H9 (cell line): ENCODE results near the gene WDR72. TPM values are rescaled to one million over a fixed set of nuclear protein-coding genes. Genes with fewer than 3 reads are reported as not detected.

Source experiments
- DNase-seq: peaks from one replicate; pipeline ENCODE4 v3.0.0-alpha.2; 2017
- H2AFZ ChIP-seq: one replicate; pipeline ENCODE4 v1.6.1; 2013; ENCODE audit warnings: mild to moderate bottlenecking, low read length, control low read depth, moderate library complexity
- H2AK5ac ChIP-seq: 2 replicates; pipeline ENCODE4 v1.6.1; 2013; ENCODE audit warnings: low read length, control low read depth, mixed read lengths; ENCODE audit not compliant: insufficient read length
- H2BK120ac ChIP-seq: one replicate; pipeline ENCODE4 v1.6.1; 2013; ENCODE audit warnings: low read depth, mild to moderate bottlenecking, low read length, control low read depth, inconsistent platforms; ENCODE audit not compliant: poor library complexity, severe bottlenecking
- H2BK12ac ChIP-seq: 2 replicates; pipeline ENCODE4 v1.6.1; 2013; ENCODE audit warnings: low read length, control low read depth, mixed read lengths, low read depth; ENCODE audit not compliant: insufficient read length
- H2BK15ac ChIP-seq: 2 replicates; pipeline ENCODE4 v1.6.1; 2013; ENCODE audit warnings: low read depth, low read length, control low read depth
- H2BK20ac ChIP-seq: one replicate; pipeline ENCODE4 v1.6.1; 2013; ENCODE audit warnings: low read depth, mild to moderate bottlenecking, low read length, control low read depth, inconsistent platforms; ENCODE audit not compliant: poor library complexity, severe bottlenecking
- H2BK5ac ChIP-seq: 2 replicates; pipeline ENCODE4 v1.6.1; 2013; ENCODE audit warnings: low read length, control low read depth, mixed read lengths; ENCODE audit not compliant: insufficient read length
- H3K14ac ChIP-seq: 2 replicates; pipeline ENCODE4 v1.6.1; 2013; ENCODE audit warnings: low read length, control low read depth; ENCODE audit not compliant: insufficient read depth
- H3K18ac ChIP-seq: 2 replicates; pipeline ENCODE4 v1.6.1; 2013; ENCODE audit warnings: low read depth, mild to moderate bottlenecking, mixed read lengths, low read length, control low read depth; ENCODE audit not compliant: insufficient read length
- H3K23ac ChIP-seq: 2 replicates; pipeline ENCODE4 v1.6.1; 2013; ENCODE audit warnings: low read length, control low read depth, mixed read lengths, low read depth; ENCODE audit not compliant: insufficient read length
- H3K23me2 ChIP-seq: 2 replicates; pipeline ENCODE4 v1.6.1; 2013; ENCODE audit warnings: low read depth, mild to moderate bottlenecking, mixed read lengths, low read length, control low read depth; ENCODE audit not compliant: insufficient read length, poor library complexity, severe bottlenecking
- H3K27ac ChIP-seq: 2 replicates; pipeline ENCODE4 v1.5.1; 2013; ENCODE audit warnings: low read length, control low read depth, mixed read lengths, low read depth; ENCODE audit not compliant: insufficient read length
- H3K27me3 ChIP-seq: 2 replicates; pipeline ENCODE4 v1.6.1; 2013; ENCODE audit warnings: low read length, control low read depth, inconsistent platforms; ENCODE audit not compliant: insufficient read depth
- H3K4ac ChIP-seq: 2 replicates; pipeline ENCODE4 v1.6.1; 2013; ENCODE audit warnings: low read depth, mild to moderate bottlenecking, control low read depth, inconsistent platforms, low read length, moderate library complexity
- H3K4me1 ChIP-seq: 2 replicates; pipeline ENCODE4 v1.6.1; 2013; ENCODE audit warnings: low read length, control low read depth, inconsistent platforms; ENCODE audit not compliant: insufficient read depth
- H3K4me2 ChIP-seq: 2 replicates; pipeline ENCODE4 v1.6.1; 2013; ENCODE audit warnings: low read length, control low read depth, mixed read lengths; ENCODE audit not compliant: insufficient read length, insufficient read depth
- H3K56ac ChIP-seq: 2 replicates; pipeline ENCODE4 v1.6.1; 2013; ENCODE audit warnings: low read depth, mild to moderate bottlenecking, mixed read lengths, low read length, control low read depth; ENCODE audit not compliant: insufficient read length
- H3K79me1 ChIP-seq: 2 replicates; pipeline ENCODE4 v1.6.1; 2013; ENCODE audit warnings: low read depth, mild to moderate bottlenecking, moderate library complexity, low read length, control low read depth, inconsistent platforms; ENCODE audit not compliant: insufficient read depth, poor library complexity, severe bottlenecking
- H3K79me2 ChIP-seq: 2 replicates; pipeline ENCODE4 v1.6.1; 2013; ENCODE audit warnings: low read length, control low read depth, inconsistent platforms; ENCODE audit not compliant: insufficient read depth
- H3K9ac ChIP-seq: 2 replicates; pipeline ENCODE4 v1.6.1; 2013; ENCODE audit warnings: low read length, control low read depth, mixed read lengths; ENCODE audit not compliant: insufficient read length; ENCODE audit errors: extremely low read depth
- H3K9me3 ChIP-seq: one replicate; pipeline ENCODE4 v1.6.1; 2013; ENCODE audit warnings: low read depth, low read length, inconsistent platforms; ENCODE audit not compliant: control insufficient read depth
- H3T11ph ChIP-seq: one replicate; pipeline ENCODE4 v1.6.1; 2013; ENCODE audit warnings: mild to moderate bottlenecking, low read length, control low read depth, inconsistent platforms
- H4K20me1 ChIP-seq: one replicate; pipeline ENCODE4 v1.6.1; 2013; ENCODE audit not compliant: control insufficient read depth, insufficient read length, insufficient read depth
- H4K5ac ChIP-seq: 2 replicates; pipeline ENCODE4 v1.6.1; 2013; ENCODE audit warnings: low read depth, mild to moderate bottlenecking, mixed read lengths, low read length, control low read depth; ENCODE audit not compliant: insufficient read length
- H4K8ac ChIP-seq: replicated peaks from 2 replicates; pipeline ENCODE4 v1.6.1; 2013; ENCODE audit warnings: low read length, control low read depth, mixed read lengths, low read depth; ENCODE audit not compliant: insufficient read length
- H4K91ac ChIP-seq: 2 replicates; pipeline ENCODE4 v1.6.1; 2013; ENCODE audit warnings: low read depth, mild to moderate bottlenecking, moderate library complexity, mixed read lengths, low read length, control low read depth; ENCODE audit not compliant: insufficient read length
- H3K27ac Mint-ChIP-seq, 3 experiments: 2 replicates in 2 of 3; 3 replicates in 1 of 3; pipeline ENCODE4 v1.8.0; 2020 to 2021; ENCODE audit warnings: mixed read lengths in 3 of 3, mild to moderate bottlenecking in 1 of 3, moderate library complexity in 1 of 3
- H3K27me3 Mint-ChIP-seq: 2 replicates; pipeline ENCODE4 v1.8.0; 2021; ENCODE audit warnings: low read depth, mild to moderate bottlenecking, moderate library complexity, mixed read lengths
- H3K36me3 Mint-ChIP-seq, 3 experiments: 2 replicates in 2 of 3; 3 replicates in 1 of 3; pipeline ENCODE4 v1.8.0; 2020 to 2021; ENCODE audit warnings: low read depth in 3 of 3, mixed read lengths in 3 of 3; ENCODE audit not compliant: insufficient read depth in 1 of 3
- H3K4me1 Mint-ChIP-seq, 2 experiments: 2 replicates each; pipeline ENCODE4 v1.8.0; 2020; ENCODE audit warnings: mixed read lengths in 2 of 2
- H3K4me3 Mint-ChIP-seq, 2 experiments: 2 replicates in 1 of 2; 3 replicates in 1 of 2; pipeline ENCODE4 v1.8.0; 2020 to 2021; ENCODE audit warnings: mild to moderate bottlenecking in 2 of 2, mixed read lengths in 2 of 2, moderate library complexity in 1 of 2
- H3K9me3 Mint-ChIP-seq, 2 experiments: 2 replicates in 1 of 2; 3 replicates in 1 of 2; pipeline ENCODE4 v1.8.0; 2020; ENCODE audit warnings: mild to moderate bottlenecking in 2 of 2, mixed read lengths in 2 of 2, moderate library complexity in 1 of 2
- total RNA-seq: library from RNA; stranded (reverse); gene quantifications from 2 replicates; pipeline ENCODE4 v1.2.1, GENCODE V29; 2021
- TF ChIP-seq, protein P1 (sequence below): fragments of 200-600 bp; sonication (generic); conservative IDR thresholded peaks from 3 replicates; pipeline ENCODE4 v1.8.0; 2021; ENCODE audit warnings: antibody characterized with exemption, mild to moderate bottlenecking

The WDR72 gene
- total RNA-seq, 1 experiment from 2014 or later = 2.9 TPM

DNA sequence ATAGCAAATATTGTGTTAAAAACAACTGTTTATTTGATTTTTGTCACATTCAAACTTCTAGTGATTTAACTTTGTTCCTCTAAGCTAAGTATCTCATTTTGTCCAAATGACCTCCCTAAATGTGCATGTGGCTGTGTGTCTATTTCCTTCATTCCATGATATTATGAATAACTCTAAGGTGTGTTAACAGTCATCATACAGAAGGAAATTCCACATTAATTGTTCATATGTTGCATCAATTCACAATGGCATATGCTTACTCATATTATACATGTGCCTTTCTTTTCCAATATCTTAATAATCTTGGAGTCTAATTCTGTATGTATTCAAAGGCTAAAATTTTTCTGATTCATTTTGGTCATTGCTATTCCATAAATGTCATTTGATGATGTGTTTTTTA is 186.4 kb downstream of the WDR72 start:
- H4K8ac ChIP-seq = no peak overlapping the region
- no peak overlapping the region for H3K56ac ChIP-seq
- no peak overlapping the region for H3T11ph ChIP-seq
- H4K91ac ChIP-seq = no peak overlapping the region
- no peaks in the 10 kb centered on the region for H4K20me1 ChIP-seq
- H3K4ac ChIP-seq = no peak overlapping the region
- H2BK20ac ChIP-seq = no peak overlapping the region
- Mint-ChIP-seq H3K36me3 (0 out of 7 replicates have a peak, but pooled peaks cover 0 to 1% (median 0%) of the 10 kb centered on the region in 3 experiments), H3K4me3 (no peak overlapping the region), H3K4me1 (no peaks in the 10 kb centered on the region), H3K27me3 (no peaks in the 10 kb centered on the region; the same call in 1 of the 2 replicates), H3K27ac (no peak overlapping the region), H3K9me3 (no peaks in the 10 kb centered on the region; a peak in 2 of 5 replicates)
- H3K9me3 ChIP-seq = no peaks in the 10 kb centered on the region
- no peak overlapping the region for H3K14ac ChIP-seq
- no peaks in the 10 kb centered on the region for H3K4me1 ChIP-seq
- H2BK15ac ChIP-seq = no peak overlapping the region
- H3K23me2 ChIP-seq = no peaks in the 10 kb centered on the region
- H3K27ac ChIP-seq = no peak overlapping the region
- no peak overlapping the region for H2AK5ac ChIP-seq
- no peaks in the 10 kb centered on the region for H3K27me3 ChIP-seq
- no peaks in the 10 kb centered on the region for H3K79me2 ChIP-seq
- no peak overlapping the region for H2AFZ ChIP-seq
- no peak overlapping the region for H3K18ac ChIP-seq
- DNase-seq = no peak
- no peak overlapping the region for H2BK5ac ChIP-seq
- H3K4me2 ChIP-seq = no peak overlapping the region
- no peak overlapping the region for H3K9ac ChIP-seq
- no peak overlapping the region for H3K23ac ChIP-seq
- TF ChIP-seq, protein P1, sequence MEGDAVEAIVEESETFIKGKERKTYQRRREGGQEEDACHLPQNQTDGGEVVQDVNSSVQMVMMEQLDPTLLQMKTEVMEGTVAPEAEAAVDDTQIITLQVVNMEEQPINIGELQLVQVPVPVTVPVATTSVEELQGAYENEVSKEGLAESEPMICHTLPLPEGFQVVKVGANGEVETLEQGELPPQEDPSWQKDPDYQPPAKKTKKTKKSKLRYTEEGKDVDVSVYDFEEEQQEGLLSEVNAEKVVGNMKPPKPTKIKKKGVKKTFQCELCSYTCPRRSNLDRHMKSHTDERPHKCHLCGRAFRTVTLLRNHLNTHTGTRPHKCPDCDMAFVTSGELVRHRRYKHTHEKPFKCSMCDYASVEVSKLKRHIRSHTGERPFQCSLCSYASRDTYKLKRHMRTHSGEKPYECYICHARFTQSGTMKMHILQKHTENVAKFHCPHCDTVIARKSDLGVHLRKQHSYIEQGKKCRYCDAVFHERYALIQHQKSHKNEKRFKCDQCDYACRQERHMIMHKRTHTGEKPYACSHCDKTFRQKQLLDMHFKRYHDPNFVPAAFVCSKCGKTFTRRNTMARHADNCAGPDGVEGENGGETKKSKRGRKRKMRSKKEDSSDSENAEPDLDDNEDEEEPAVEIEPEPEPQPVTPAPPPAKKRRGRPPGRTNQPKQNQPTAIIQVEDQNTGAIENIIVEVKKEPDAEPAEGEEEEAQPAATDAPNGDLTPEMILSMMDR = no peak
- H4K5ac ChIP-seq = no peak overlapping the region
- H2BK120ac ChIP-seq = no peak overlapping the region
- no peaks in the 10 kb centered on the region for H3K79me1 ChIP-seq
- H2BK12ac ChIP-seq = no peak overlapping the region
